Mesendoderm (in vitro differentiated cells): Measurements from ENCODE around the gene RNF146. TPM values are rescaled to one million over a fixed set of nuclear protein-coding genes. Genes with fewer than 3 reads are reported as not detected.

ENCODE experiments used
- DNase-seq: peaks from one replicate; pipeline ENCODE4 v3.0.0; 2013
- H2AK5ac ChIP-seq: 2 replicates; pipeline ENCODE4 v1.6.1; 2013; ENCODE audit warnings: low read length, inconsistent platforms
- H2BK120ac ChIP-seq: 2 replicates; pipeline ENCODE4 v1.6.1; 2013; ENCODE audit warnings: low read depth, mild to moderate bottlenecking, low read length, moderate library complexity, mixed read lengths
- H2BK15ac ChIP-seq: replicated peaks from 2 replicates; pipeline ENCODE4 v1.6.1; 2013; ENCODE audit warnings: low read depth, mild to moderate bottlenecking, moderate library complexity
- H2BK5ac ChIP-seq: 2 replicates; pipeline ENCODE4 v1.6.1; 2013; ENCODE audit warnings: low read length, inconsistent platforms
- H3K18ac ChIP-seq: 2 replicates; pipeline ENCODE4 v1.6.1; 2013; ENCODE audit warnings: mild to moderate bottlenecking, low read length, mixed read lengths
- H3K23ac ChIP-seq: one replicate; pipeline ENCODE4 v1.6.1; 2013; ENCODE audit warnings: low read length
- H3K27ac ChIP-seq: 2 replicates; pipeline ENCODE4 v1.5.1; 2013; ENCODE audit warnings: low read depth, mild to moderate bottlenecking, inconsistent platforms, low read length, moderate library complexity
- H3K27me3 ChIP-seq: 2 replicates; pipeline ENCODE4 v1.6.1; 2013; ENCODE audit warnings: low read length, control low read depth, mild to moderate bottlenecking, inconsistent platforms; ENCODE audit not compliant: insufficient read depth, poor library complexity
- H3K36me3 ChIP-seq: 2 replicates; pipeline ENCODE4 v1.6.1; 2013; ENCODE audit warnings: low read length, inconsistent platforms; ENCODE audit not compliant: control insufficient read depth, insufficient read depth
- H3K4ac ChIP-seq: one replicate; pipeline ENCODE4 v1.6.1; 2013; ENCODE audit warnings: low read depth, mild to moderate bottlenecking, low read length, moderate library complexity
- H3K4me1 ChIP-seq: 2 replicates; pipeline ENCODE4 v1.6.1; 2013; ENCODE audit warnings: low read depth, low read length, inconsistent platforms; ENCODE audit not compliant: control insufficient read depth
- H3K4me2 ChIP-seq: 2 replicates; pipeline ENCODE4 v1.6.1; 2013; ENCODE audit warnings: low read length
- H3K4me3 ChIP-seq: 2 replicates; pipeline ENCODE4 v1.5.1; 2013; ENCODE audit warnings: mild to moderate bottlenecking, low read length
- H3K56ac ChIP-seq: one replicate; pipeline ENCODE4 v1.6.1; 2013; ENCODE audit warnings: low read length
- H3K79me1 ChIP-seq: 2 replicates; pipeline ENCODE4 v1.6.1; 2013; ENCODE audit warnings: low read length, inconsistent platforms
- H3K79me2 ChIP-seq: 2 replicates; pipeline ENCODE4 v1.6.1; 2013; ENCODE audit warnings: mild to moderate bottlenecking, low read length; ENCODE audit not compliant: control insufficient read depth, insufficient read depth
- H3K9ac ChIP-seq: 2 replicates; pipeline ENCODE4 v1.6.1; 2013; ENCODE audit warnings: low read length, inconsistent platforms
- H4K5ac ChIP-seq: one replicate; pipeline ENCODE4 v1.6.1; 2013; ENCODE audit warnings: low read length
- H4K8ac ChIP-seq: one replicate; pipeline ENCODE4 v1.6.1; 2013; ENCODE audit warnings: low read depth, mild to moderate bottlenecking, control low read depth, low read length, moderate library complexity
- WGBS: extraction: QIAGEN DNeasy Blood & Tissue Kit; methylation state at CpG from one replicate; pipeline ENCODE4 v1.1.7; 2013; ENCODE audit warnings: low lambda C conversion rate, missing lambda C conversion rate; ENCODE audit not compliant: insufficient coverage; ENCODE audit errors: extremely low coverage; 5-methylcytosine and 5-hydroxymethylcytosine counted together
- small RNA-seq: library from polyadenylated mRNA; stranded (forward); fragments of <200 nt; extraction: miRNeasy Mini kit (QIAGEN cat#:217004); gene quantifications from one replicate; pipeline ENCODE3, GENCODE V24; 2013; ENCODE audit not compliant: insufficient read depth

Gene RNF146

GRCh38 chr6:127332383-127332961 is 65.8 kb downstream of the RNF146 start:
- Histone ChIP-seq H3K4ac (no peak overlapping the region), H2AK5ac (no peak overlapping the region), H3K4me3 (no peak overlapping the region), H3K4me1 (peaks cover 1% of the 10 kb centered on the region), H3K27me3 (no peaks in the 10 kb centered on the region), H3K18ac (peak overlapping the region; percentile 43), H3K27ac (peak overlapping the region; percentile 70), H3K36me3 (no peaks in the 10 kb centered on the region), H3K79me2 (peaks cover 9% of the 10 kb centered on the region), H3K9ac (no peak overlapping the region), H3K23ac (no peak overlapping the region), H3K79me1 (peaks cover 2% of the 10 kb centered on the region), H2BK5ac (peak overlapping the region; percentile 75), H4K5ac (no peak overlapping the region), H4K8ac (no peak overlapping the region), H2BK15ac (no peak overlapping the region), H3K56ac (peak overlapping the region; percentile 56), H3K4me2 (no peak overlapping the region), H2BK120ac (no peak overlapping the region)
- peak; percentile 90 for DNase-seq
- WGBS: no CpG with 5 or more reads among the region's 4 CpGs

Small RNA genes lying within 50 kb of the gene (small RNA-seq; reads per million reads assigned to genes)
- not detected for gene RNA5SP217
